Activated CD8-positive, alpha-beta T cell treated with anti-CD3 and anti-CD28 coated beads, Interleukin-2, amount 10 ng/mL, durations not matched to agents 7 days and 5 days (primary cell): ENCODE results near the gene HTR4. TPM values are rescaled to one million over a fixed set of nuclear protein-coding genes. Genes with fewer than 3 reads are reported as not detected.

Experiments
- ATAC-seq: fragments of 150-1000 bp; cut with Tn5 transposase; one replicate; pipeline ENCODE4 v1.10.0; 2021; ENCODE audit warnings: moderate library complexity
- CTCF ChIA-PET: fragments of 350-600 bp; sonication (Branson Sonifier 250); formaldehyde crosslinking; loops from one replicate; lab custom pipeline; 2021; ENCODE audit warnings: antibody characterized with exemption; lab: Charles Lee
- POLR2A ChIA-PET: fragments of 350-600 bp; sonication (Branson Sonifier 250); formaldehyde crosslinking; loops from one replicate; lab custom pipeline; 2021; ENCODE audit warnings: antibody characterized with exemption; lab: Charles Lee
- DNase-seq: peaks from one replicate; pipeline ENCODE4 v3.0.0-alpha.2; 2020
- H3K27ac Mint-ChIP-seq: one replicate; pipeline ENCODE4 v1.8.0; 2021; ENCODE audit warnings: mild to moderate bottlenecking, mixed read lengths
- H3K27me3 Mint-ChIP-seq: one replicate; pipeline ENCODE4 v1.8.0; 2021; ENCODE audit warnings: low read depth, mixed read lengths
- H3K36me3 Mint-ChIP-seq: one replicate; pipeline ENCODE4 v1.8.0; 2021; ENCODE audit warnings: low read depth, mixed read lengths
- H3K4me1 Mint-ChIP-seq: one replicate; pipeline ENCODE4 v1.8.0; 2021; ENCODE audit warnings: low read depth, mixed read lengths
- H3K4me3 Mint-ChIP-seq: one replicate; pipeline ENCODE4 v1.8.0; 2021; ENCODE audit warnings: mild to moderate bottlenecking, mixed read lengths
- H3K9me3 Mint-ChIP-seq: one replicate; pipeline ENCODE4 v1.8.0; 2022; ENCODE audit warnings: mixed read lengths; ENCODE audit not compliant: insufficient read depth
- total RNA-seq, 2 experiments: library from RNA; stranded (reverse); gene quantifications; one replicate each; pipeline ENCODE4 v1.2.3, GENCODE V29; 2021

HTR4 gene
- total RNA-seq, 2 experiments from 2014 or later, result not detected

DNA sequence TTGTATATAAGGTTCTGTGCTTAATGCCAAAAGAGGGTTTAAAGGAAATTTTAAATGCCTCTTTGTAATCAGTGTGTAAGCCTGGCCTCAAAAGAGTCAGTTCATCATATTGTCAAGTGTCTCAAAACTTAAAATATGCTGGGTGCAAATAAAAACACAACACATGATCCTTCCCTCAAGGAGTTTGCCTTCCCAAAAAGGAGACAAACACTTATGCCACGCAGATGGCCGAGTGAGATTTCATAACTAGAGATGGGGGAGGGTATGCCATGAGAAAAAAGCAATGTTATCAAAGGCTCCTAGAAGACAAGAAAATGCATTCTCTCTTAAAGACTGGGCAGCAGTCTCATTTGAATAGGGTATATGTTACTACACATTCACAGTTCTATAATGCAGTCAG lies 215.4 kb downstream of the HTR4 start:
- ChIA-PET POLR2A (no interaction called here), CTCF (interaction anchor here (2.1 to 14.1 kb wide), 2 partner anchors 290 to 292 kb away, joined by 12 to 204 read pairs; no protein-coding TSS in a partner anchor)
- no peaks in the 10 kb centered on the region for H3K4me1 Mint-ChIP-seq
- no peak overlapping the region for H3K27ac Mint-ChIP-seq
- no peak for DNase-seq
- no peak overlapping the region for H3K4me3 Mint-ChIP-seq
- no peaks in the 10 kb centered on the region for H3K9me3 Mint-ChIP-seq
- ATAC-seq, result no peak
- H3K27me3 Mint-ChIP-seq, result no peaks in the 10 kb centered on the region
- H3K36me3 Mint-ChIP-seq, result peaks cover 38% of the 10 kb centered on the region

DNA sequence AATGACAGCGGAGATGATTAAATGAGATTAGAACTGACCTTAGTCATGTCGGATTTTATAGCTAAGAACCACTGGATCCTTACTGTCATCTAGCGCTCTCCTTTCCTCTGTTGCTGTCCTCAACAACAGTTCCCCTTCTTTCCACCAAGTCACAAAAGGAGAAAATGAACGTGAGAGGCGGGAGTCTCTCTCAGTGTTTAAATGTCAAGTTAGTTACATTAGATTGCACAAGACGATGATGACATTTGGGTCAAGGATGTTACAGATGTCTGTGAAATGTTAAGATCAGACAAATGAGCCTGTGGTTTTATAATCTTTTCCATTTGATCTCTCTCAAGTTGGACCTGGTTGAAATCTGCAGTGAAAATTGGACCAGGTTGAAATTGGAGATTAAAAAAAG lies 217.1 kb downstream of the HTR4 start:
- H3K9me3 Mint-ChIP-seq, result no peaks in the 10 kb centered on the region
- DNase-seq (no peak), ATAC-seq (no peak)
- H3K27ac Mint-ChIP-seq, result no peak overlapping the region
- no peaks in the 10 kb centered on the region for H3K27me3 Mint-ChIP-seq
- no peaks in the 10 kb centered on the region for H3K4me1 Mint-ChIP-seq
- H3K4me3 Mint-ChIP-seq, result no peak overlapping the region
- peaks cover 44% of the 10 kb centered on the region for H3K36me3 Mint-ChIP-seq
- ChIA-PET CTCF (interaction anchor here (1.5 to 2.1 kb wide), 2 partner anchors 9 to 294 kb away, joined by 6 to 12 read pairs; no protein-coding TSS in a partner anchor), POLR2A (no interaction called here)

DNA sequence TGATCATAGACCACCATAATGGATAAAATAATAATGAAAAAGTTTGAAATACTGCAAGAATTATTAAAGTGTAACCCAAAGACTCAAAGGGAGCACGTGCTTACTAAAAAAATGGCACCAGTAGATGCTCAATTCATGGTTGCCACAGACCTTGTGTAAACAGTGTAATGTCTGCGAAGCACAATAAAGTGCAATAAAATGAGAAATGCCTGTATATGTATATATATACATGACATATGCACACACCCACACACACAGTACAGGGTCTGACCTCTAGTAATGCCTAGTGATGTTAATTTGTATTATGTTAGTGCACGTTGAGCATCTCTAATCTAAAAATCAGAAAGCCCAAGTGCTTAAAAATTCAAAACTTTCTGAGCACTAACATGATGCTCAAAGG lies 218.3 kb downstream of the HTR4 start:
- CTCF ChIA-PET, result no interaction called here
- no peak for ATAC-seq
- POLR2A ChIA-PET, result no interaction called here
- Mint-ChIP-seq H3K27ac (no peak overlapping the region), H3K36me3 (peaks cover 44% of the 10 kb centered on the region), H3K9me3 (no peaks in the 10 kb centered on the region), H3K4me1 (no peaks in the 10 kb centered on the region), H3K4me3 (no peak overlapping the region), H3K27me3 (no peaks in the 10 kb centered on the region)
- DNase-seq, result no peak

DNA sequence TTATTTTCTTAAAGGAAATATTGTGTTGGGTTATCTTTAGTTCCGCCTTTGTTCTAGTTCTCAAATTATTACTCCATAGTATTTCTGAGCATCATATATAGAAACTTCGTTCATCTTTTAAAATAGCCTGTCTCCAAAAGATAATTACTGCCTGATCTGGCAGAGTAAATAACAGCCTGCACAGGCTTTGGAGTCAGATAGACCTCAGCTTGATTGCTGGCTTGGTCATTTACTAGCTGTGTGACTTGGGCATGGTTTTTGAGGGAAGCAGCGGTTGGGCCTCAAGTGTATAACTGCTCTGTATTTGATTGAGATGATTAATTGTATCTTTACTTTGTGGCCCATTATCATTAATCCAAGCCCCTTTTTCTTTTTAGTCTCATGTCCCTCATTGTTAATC lies 220.5 kb downstream of the HTR4 start:
- H3K9me3 Mint-ChIP-seq, result no peaks in the 10 kb centered on the region
- no peaks in the 10 kb centered on the region for H3K4me1 Mint-ChIP-seq
- no peak overlapping the region for H3K27ac Mint-ChIP-seq
- peaks cover 34% of the 10 kb centered on the region for H3K36me3 Mint-ChIP-seq
- POLR2A ChIA-PET, result no interaction called here
- no peak overlapping the region for H3K4me3 Mint-ChIP-seq
- no peak for DNase-seq
- ATAC-seq, result no peak
- no peaks in the 10 kb centered on the region for H3K27me3 Mint-ChIP-seq
- CTCF ChIA-PET, result no interaction called here

Other genes with a start within 250 kb of the HTR4 start
- gene ADRB2, start 172.1 kb upstream of the HTR4 start, total RNA-seq, result 1 to 10 TPM; 2.2 to 2.3 TPM